ENCODE results near the gene IL12B. TPM values are rescaled to one million over a fixed set of nuclear protein-coding genes. Genes with fewer than 3 reads are reported as not detected.

The IL12B gene
- total RNA-seq, 1 experiment from 2014 or later, result not detected

DNA sequence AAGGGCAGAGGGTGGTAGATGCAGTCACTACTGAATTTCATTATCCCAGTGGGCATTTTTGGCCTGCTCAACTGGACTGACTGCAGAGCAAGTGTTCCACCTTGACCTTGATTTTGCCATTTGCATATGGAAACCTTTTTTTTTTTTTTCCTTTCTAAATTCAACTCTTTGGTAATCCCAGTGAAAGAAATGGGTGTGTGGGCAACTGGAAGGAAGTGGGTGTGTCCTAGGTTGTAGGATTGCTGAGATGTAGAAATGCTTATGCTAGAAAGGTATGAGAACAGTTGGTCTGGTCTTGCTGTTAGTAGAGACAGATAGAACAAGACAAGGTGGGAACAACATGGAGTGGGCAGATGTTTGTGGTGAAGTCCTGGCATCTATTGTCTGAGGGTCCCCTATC is 7.8 kb upstream of the IL12B start:
- Histone ChIP-seq H3K27me3 (ENCODE audit: control insufficient read depth, insufficient read depth, low read length) (no peaks in the 10 kb centered on the region), H3K27ac (ENCODE audit: low read length) (no peak overlapping the region), H3K9me3 (ENCODE audit: control insufficient read depth, insufficient read depth, low read depth, low read length) (no peaks in the 10 kb centered on the region), H3K4me1 (ENCODE audit: control insufficient read depth, insufficient read depth, low read length) (no peaks in the 10 kb centered on the region), H3K4me3 (ENCODE audit: low read depth in 2 of 2, low read length in 2 of 2) (no peak overlapping the region), H3K36me3 (ENCODE audit: control insufficient read depth, insufficient read depth, low read length) (no peaks in the 10 kb centered on the region)
- ATAC-seq (no peak), DNase-seq (ENCODE audit: low read depth, low spot score) (no peak)
- ChIA-PET CTCF (no interaction called here), POLR2A (no interaction called here)
- TF ChIP-seq, protein P1, sequence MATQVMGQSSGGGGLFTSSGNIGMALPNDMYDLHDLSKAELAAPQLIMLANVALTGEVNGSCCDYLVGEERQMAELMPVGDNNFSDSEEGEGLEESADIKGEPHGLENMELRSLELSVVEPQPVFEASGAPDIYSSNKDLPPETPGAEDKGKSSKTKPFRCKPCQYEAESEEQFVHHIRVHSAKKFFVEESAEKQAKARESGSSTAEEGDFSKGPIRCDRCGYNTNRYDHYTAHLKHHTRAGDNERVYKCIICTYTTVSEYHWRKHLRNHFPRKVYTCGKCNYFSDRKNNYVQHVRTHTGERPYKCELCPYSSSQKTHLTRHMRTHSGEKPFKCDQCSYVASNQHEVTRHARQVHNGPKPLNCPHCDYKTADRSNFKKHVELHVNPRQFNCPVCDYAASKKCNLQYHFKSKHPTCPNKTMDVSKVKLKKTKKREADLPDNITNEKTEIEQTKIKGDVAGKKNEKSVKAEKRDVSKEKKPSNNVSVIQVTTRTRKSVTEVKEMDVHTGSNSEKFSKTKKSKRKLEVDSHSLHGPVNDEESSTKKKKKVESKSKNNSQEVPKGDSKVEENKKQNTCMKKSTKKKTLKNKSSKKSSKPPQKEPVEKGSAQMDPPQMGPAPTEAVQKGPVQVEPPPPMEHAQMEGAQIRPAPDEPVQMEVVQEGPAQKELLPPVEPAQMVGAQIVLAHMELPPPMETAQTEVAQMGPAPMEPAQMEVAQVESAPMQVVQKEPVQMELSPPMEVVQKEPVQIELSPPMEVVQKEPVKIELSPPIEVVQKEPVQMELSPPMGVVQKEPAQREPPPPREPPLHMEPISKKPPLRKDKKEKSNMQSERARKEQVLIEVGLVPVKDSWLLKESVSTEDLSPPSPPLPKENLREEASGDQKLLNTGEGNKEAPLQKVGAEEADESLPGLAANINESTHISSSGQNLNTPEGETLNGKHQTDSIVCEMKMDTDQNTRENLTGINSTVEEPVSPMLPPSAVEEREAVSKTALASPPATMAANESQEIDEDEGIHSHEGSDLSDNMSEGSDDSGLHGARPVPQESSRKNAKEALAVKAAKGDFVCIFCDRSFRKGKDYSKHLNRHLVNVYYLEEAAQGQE (IDR thresholded peaks at IDR 0.05; ENCODE audit: insufficient read depth in 1 of 2, low read depth in 2 of 2, low read length in 1 of 2), result no peak
- TF ChIP-seq SIN3A (IDR thresholded peaks at IDR 0.05; ENCODE audit: borderline replicate concordance, insufficient read depth, low read depth, low read length) (no peak), TCF7L2 (IDR thresholded peaks at IDR 0.05; ENCODE audit: low read depth, low read length) (no peak), POLR2AphosphoS5 (IDR thresholded peaks at IDR 0.05; ENCODE audit: low read depth, low read length) (no peak)
- TF ChIP-seq, protein P2, sequence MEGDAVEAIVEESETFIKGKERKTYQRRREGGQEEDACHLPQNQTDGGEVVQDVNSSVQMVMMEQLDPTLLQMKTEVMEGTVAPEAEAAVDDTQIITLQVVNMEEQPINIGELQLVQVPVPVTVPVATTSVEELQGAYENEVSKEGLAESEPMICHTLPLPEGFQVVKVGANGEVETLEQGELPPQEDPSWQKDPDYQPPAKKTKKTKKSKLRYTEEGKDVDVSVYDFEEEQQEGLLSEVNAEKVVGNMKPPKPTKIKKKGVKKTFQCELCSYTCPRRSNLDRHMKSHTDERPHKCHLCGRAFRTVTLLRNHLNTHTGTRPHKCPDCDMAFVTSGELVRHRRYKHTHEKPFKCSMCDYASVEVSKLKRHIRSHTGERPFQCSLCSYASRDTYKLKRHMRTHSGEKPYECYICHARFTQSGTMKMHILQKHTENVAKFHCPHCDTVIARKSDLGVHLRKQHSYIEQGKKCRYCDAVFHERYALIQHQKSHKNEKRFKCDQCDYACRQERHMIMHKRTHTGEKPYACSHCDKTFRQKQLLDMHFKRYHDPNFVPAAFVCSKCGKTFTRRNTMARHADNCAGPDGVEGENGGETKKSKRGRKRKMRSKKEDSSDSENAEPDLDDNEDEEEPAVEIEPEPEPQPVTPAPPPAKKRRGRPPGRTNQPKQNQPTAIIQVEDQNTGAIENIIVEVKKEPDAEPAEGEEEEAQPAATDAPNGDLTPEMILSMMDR (IDR thresholded peaks at IDR 0.05), result no peak
- BruUV-seq (replicated peaks), result no TSS peak
- in situ Hi-C loops (cut with HindIII; ENCODE audit: low pct_unique_long_range_greater_than_20kb, low sequenced_read_pairs) (no loop called here), intact Hi-C loops (cut with micrococcal nuclease; ENCODE audit: unreplicated experiment) (no loop called here)

DNA sequence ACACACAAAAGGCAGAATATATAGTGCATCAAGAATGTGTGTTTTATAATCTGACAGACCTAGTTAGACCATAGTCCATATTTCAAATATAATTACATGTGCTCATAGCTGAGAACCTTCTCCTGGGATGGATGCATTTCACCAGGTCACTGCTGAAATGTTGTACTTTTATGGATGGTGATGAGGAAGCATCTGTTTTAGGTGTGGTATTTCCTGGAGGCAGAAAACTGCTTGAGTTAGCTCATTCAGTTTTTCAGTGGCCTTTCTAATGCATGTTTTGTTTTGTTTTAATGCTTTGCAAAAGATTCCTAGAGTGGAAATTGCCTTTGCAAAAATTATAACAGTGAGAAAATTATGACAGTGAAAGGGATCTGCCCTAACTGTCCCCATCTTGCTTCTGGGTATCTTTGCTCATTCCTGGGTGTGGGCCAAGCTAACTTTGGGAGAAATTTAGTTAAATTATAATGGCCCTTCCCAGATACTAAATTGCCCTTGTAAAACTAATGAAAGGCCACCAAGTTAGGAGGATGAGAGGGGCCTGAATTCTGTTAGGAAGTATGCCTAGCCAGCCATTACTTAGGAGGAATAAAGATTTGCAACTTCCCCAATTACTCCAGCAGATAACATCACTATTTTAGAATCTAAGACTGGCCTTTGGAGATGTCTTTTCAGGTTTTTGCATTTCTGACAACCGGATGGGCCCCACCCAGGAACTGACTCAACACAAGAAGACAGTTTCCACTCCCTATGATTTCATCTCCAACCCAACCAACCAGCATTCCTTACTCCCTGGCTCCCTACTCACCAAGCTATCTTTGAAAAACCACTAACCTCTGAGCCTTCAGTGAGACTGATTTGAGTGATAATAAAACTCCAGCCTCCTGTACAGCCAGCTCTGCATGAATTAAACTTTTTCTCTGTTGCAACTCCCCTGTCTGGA is 7.0 kb upstream of the IL12B start:
- no peaks in the 10 kb centered on the region; the same call in 1 of the 2 replicates for H3K27me3 ChIP-seq (ENCODE audit: control insufficient read depth, insufficient read depth, low read length)
- in situ Hi-C loops (cut with HindIII; ENCODE audit: low pct_unique_long_range_greater_than_20kb, low sequenced_read_pairs), result no loop called here
- TF ChIP-seq POLR2AphosphoS5 (IDR thresholded peaks at IDR 0.05; ENCODE audit: low read depth, low read length) (no peak), SIN3A (IDR thresholded peaks at IDR 0.05; ENCODE audit: borderline replicate concordance, insufficient read depth, low read depth, low read length) (no peak), TCF7L2 (IDR thresholded peaks at IDR 0.05; ENCODE audit: low read depth, low read length) (no peak)
- TF ChIP-seq, protein P2 (IDR thresholded peaks at IDR 0.05), result no peak
- TF ChIP-seq, protein P1 (IDR thresholded peaks at IDR 0.05; ENCODE audit: insufficient read depth in 1 of 2, low read depth in 2 of 2, low read length in 1 of 2), result no peak
- no peak overlapping the region for H3K27ac ChIP-seq (ENCODE audit: low read length)
- ChIA-PET CTCF (no interaction called here), POLR2A (no interaction called here)
- no peaks in the 10 kb centered on the region for H3K36me3 ChIP-seq (ENCODE audit: control insufficient read depth, insufficient read depth, low read length)
- no peaks in the 10 kb centered on the region for H3K4me1 ChIP-seq (ENCODE audit: control insufficient read depth, insufficient read depth, low read length)
- H3K4me3 ChIP-seq (ENCODE audit: low read depth in 2 of 2, low read length in 2 of 2), result no peak overlapping the region
- intact Hi-C loops (cut with micrococcal nuclease; ENCODE audit: unreplicated experiment), result no loop called here
- no peak for ATAC-seq
- DNase-seq (ENCODE audit: low read depth, low spot score), result no peak
- no TSS peak for BruUV-seq (replicated peaks)
- H3K9me3 ChIP-seq (ENCODE audit: control insufficient read depth, insufficient read depth, low read depth, low read length), result no peaks in the 10 kb centered on the region

All from Panc1 (cell line).